NCI-H2196 (cell line): ENCODE measurements around the gene TSSK6.

Experiments
- DNase-seq: peaks from one replicate; lab custom pipeline; 2025; ENCODE audit not compliant: unreplicated experiment; lab: John Stamatoyannopoulos, UW

Gene TSSK6

GRCh38 chr19:19465436-19466070, 49.8 kb downstream of the TSSK6 start:
- DNase-seq = no peak

DNA sequence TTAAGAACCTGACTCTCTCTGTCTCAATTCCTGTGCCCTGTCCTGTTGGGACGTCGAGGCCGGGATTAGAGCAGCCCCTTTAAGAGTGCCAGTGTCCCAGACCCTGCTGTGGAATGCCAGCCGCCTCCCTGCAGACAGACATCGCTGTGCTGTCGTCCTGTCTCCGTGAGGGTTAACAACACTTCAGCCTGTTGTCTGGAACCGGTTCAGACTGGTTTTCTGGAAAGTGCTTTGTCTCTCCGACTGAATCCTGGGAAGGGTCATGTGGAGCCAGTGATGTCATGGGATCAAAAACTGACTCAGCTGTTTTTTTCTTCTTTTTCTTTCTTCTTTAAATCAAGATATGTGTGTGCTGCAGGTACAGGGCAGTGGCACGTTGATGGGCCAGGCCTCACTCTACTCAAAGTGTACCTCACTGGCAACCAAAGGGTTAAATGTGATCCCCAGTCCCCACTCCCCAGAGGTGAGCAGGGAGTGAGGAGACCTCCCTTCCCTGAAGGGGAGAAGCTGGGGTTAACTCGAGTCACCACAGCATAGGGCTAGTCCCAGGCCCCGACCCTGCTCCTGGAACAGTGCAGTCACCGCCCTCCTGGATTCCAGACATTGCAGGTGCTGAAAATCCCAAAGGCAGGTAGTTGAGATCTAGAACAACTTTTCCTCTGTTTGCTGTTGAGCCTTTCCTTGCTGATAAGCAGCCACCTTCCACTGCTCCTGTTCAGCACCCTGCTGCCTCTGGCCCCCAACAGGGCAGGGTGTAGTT, 50.8 kb downstream of the TSSK6 start:
- DNase-seq = no peak
